Measurements from ENCODE around the gene NOM1.
"Not testable (repeated sequence)": the region's sequence is repeated elsewhere in the genome, so short reads cannot be mapped to it uniquely, and the experiment has no call there.

The NOM1 gene, protein sequence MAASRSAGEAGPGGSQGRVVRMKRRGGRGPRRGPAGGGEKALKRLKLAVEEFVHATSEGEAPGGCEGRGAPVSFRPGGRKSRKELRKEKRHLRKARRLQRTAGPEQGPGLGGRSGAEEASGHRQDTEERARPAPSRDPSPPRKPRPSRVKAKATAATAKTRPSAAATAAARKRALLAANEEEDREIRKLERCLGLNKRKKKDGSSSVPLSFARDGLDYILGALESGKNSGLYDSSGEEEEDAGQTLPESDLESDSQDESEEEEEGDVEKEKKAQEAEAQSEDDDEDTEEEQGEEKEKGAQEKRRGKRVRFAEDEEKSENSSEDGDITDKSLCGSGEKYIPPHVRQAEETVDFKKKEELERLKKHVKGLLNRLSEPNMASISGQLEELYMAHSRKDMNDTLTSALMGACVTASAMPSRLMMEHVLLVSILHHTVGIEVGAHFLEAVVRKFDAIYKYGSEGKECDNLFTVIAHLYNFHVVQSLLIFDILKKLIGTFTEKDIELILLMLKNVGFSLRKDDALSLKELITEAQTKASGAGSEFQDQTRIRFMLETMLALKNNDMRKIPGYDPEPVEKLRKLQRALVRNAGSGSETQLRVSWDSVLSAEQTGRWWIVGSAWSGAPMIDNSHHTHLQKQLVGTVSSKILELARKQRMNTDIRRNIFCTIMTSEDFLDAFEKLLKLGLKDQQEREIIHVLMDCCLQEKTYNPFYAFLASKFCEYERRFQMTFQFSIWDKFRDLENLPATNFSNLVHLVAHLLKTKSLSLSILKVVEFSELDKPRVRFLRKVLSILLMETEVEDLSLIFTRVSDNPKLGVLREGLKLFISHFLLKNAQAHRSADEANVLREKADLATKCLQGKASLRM

DNA sequence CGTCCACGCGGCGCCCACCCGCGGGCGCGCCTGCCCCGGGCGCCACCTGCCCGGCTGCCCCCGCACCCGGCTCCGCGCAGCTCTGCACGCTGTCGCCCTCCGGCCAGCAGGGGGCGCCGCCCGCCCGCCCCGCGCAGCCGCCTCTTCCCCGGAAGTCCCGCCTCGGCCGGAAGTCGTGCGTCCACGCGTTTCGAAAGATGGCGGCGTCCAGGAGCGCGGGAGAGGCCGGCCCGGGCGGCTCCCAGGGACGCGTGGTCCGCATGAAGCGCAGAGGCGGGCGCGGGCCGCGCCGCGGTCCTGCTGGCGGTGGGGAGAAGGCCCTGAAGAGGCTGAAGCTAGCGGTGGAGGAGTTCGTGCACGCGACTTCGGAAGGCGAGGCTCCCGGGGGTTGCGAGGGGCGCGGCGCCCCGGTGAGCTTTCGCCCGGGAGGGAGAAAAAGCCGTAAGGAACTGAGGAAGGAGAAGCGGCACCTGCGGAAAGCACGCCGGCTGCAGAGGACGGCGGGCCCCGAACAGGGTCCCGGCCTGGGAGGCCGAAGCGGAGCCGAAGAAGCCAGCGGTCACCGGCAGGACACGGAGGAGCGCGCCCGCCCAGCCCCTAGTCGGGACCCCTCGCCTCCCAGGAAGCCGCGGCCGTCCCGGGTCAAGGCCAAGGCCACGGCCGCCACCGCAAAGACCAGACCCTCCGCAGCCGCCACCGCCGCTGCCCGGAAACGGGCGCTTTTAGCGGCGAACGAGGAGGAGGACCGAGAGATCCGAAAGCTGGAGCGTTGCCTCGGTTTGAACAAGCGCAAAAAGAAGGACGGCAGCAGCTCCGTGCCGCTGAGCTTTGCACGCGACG is at the start of gene NOM1:
Gene NOM1, plus strand, starts transcription at position 172 of the 840 bp plus-strand sequence. Its CDS starts 26 bp downstream, at position 198.
- DNase-seq: peak; percentile 71

DNA sequence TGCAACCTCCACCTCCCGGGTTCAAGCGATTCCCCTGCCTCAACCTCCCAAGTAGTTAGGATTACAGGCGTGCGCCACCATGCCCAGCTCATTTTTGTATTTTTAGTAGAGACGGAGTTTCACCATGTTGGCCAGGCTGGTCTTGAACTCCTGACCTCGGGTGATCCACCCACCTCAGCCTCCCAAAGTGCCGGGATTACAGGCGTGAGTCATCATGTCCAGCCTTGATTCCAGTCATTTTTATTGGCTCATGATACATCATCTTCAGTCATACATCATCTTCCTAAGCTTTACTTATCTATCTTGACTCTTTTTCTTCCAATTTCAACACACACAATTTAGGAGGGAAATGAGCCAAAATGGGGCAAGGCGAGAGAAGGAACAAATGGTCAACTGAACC is 49.4 kb upstream of the NOM1 start:
- not testable (repeated sequence) for DNase-seq

DNA sequence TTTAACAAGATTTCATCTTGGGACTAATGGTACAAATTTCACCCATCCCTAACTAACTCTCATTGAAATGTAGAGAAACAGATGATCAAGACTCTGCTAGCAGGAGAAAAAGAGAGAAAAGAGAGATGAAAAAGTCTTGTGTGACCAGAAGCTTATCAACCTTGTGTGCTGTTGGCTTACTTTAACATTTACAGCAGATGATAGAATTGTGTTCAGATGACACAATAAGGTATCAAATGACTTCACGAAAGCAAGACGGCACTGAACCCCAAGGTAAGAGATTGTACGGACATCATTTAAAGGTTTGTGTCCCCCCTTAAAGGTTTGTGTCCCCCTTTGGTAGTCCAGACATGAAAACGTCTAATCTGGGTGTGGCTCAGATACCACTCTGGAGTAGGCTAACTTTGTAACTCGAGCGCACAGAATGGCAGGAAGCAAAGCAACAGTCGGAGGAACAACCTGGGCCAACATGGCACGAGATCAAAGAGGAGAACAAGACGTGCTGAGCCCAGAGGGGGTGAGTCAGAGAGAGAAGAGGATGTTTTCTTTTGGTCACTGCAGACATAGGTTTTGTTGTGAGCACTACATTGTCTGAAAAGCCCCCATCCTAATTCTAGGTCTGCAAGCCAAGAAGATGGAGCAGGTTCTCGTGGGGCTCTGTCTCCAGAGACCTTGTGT is 46.1 kb upstream of the NOM1 start:
- DNase-seq: no peak

DNA sequence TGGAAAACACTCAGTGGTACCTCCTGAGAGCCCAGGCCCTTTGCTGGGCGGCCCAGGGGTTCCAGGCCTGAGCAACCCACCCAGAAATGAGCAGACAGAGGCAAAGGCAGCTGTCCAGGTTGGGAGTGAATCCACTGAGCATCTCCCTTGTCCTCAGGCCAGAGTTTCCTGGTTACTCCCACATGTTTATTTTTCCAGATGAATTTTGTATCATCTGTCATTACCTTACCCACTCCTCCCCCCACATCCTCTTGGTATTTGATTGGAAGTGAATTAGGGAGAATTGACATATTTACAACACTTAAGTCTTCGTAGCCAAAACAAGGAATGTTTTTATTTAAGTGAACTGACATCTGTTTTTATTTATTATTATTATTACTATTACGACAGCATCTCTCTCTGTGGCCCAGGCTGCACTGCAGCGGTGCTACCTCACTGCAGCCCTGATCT is 43.3 kb upstream of the NOM1 start:
- DNase-seq: no peak

DNA sequence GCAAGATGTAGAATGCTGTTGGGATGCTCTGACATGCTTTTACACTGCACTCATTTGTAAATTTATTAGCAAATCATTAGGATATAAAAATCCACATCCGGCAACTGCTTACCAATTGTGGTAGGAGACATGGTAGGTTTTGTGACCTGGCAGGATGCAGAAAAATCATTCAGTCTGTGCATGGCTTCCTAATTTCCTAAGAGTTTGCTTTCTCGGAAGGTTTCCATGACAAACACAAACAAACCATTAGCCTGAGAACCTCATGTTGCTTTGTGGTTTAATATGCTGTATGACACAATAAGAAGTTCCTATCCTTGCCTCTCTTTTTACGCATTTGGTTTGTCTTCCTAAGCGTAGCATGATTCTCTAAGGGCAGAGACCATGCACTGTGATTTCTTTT is 41.9 kb upstream of the NOM1 start:
- no peak for DNase-seq

DNA sequence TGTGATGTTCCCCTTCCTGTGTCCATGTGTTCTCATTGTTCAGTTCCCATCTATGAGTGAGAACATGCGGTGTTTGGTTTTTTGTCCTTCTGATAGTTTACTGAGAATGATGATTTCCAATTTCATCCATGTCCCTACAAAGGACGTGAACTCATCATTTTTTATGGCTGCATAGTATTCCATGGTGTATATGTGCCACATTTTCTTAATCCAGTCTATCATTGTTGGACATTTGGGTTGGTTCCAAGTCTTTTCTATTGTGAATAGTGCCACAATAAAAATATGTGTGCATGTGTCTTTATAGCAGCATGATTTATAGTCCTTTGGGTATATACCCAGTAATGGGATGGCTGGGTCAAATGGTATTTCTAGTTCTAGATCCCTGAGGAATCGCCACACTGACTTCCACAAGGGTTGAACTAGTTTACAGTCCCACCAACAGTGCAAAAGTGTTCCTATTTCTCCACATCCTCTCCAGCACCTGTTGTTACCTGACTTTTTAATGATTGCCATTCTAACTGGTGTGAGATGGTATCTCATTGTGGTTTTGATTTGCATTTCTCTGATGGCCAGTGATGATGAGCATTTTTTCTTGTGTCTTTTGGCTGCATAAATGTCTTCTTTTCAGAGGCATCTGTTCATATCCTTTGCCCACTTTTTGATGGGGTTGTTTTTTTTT is 39.8 kb upstream of the NOM1 start:
- not testable (repeated sequence) for DNase-seq

DNA sequence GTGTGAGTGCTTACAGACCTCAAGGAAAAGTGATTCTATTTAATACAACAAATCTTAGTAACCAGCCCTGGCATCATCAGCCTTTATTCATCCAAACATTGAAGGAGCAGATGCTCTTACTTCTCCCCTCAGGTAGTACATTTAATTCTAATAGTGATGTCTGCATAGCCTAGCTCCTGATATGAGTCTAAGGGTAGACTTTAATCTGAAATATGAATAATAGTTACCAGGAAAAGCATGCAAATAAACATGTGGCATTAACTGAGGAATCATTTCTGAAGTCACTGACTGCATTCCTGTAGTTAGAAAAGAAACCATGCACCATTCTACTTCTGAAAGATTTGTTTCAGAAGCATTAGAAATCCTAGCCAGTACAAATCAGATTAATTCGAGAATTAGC is 30.9 kb upstream of the NOM1 start:
- DNase-seq: no peak

DNA sequence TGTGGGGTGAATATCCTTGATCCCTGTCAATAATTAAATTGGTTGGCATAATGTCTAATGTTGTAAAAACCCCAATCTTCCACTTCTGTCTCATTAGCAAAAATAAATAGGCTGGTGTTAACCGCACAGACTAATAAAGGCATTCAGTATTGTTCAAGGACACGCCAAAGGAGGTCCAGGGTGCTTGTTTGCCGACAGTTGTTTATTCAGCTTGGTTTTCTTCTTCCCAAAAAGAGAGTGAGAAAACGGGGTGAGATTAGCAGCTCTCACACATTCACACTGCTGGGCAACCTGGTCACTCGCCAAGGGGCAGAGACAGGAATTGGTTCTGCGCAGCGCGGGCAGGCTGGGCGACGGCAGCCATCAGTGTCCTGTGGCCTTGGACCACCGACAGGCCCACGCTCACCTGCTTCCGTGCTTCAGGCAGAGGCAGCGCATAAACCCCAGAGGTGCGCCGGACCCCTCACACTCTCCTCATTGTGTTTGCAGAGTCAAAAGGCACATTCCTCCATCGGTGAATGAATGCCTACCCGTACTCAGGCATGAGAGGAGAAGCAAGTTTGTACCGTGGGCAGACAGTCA is 30.3 kb upstream of the NOM1 start:
- DNase-seq: no peak

DNA sequence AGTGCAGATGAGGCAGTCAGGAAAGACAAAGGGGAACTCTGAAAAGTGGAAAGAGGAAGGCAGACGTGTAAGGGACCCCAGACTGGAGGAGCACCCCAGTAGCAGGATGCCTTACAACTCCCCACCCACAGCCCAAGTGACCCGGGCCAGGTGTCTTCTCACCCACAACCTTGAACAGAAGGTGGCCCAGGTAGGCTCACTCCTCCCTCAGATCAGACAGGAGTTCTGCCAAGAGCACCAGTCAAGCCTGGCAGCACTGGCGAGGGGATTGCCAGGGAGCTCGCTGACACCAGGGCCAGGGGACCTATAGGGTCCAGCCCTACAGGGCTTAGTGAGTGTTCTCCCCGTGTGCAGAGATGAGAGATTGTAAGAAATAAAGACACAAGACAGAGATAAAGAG is 29.4 kb upstream of the NOM1 start:
- no peak for DNase-seq

DNA sequence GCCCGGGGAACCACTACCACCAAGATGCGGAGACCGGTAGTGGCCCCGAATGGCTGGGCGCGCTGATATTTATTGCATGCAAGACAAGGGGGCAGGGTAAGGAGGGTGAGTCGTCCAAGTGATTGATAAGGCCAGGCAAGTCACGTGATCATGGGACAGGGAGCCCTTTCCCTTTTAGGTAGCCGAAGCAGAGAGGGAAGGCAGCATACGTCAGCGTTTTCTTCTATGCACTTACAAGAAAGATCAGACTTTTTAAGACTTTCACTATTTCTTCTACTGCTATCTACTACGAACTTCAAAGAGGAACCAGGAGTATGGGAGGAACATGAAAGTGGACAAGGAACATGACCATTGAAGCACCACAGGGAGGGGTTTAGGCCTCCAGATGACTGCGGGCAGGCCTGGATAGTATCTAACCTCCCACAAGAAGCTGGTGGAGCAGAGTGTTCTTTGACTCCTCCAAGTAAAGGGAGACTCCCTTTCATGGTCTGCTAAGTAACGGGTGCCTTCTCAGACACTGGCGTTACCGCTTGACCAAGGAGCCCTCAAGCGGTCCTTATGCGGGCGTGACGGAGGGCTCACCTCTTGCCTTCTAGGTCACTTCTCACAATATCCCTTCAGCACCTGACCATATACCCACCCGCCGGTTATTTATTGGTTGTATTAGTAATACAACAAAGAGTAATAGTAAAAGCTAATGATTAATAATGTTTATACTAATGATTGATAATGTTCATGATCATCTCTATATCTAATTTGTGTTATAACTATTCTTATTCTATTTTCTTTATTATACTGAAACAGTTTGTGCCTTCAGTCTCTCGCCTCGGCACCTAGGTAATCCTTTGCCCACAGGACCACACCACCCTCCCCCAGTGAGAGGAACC is 28.8 kb upstream of the NOM1 start:
- DNase-seq: not testable (repeated sequence)

DNA sequence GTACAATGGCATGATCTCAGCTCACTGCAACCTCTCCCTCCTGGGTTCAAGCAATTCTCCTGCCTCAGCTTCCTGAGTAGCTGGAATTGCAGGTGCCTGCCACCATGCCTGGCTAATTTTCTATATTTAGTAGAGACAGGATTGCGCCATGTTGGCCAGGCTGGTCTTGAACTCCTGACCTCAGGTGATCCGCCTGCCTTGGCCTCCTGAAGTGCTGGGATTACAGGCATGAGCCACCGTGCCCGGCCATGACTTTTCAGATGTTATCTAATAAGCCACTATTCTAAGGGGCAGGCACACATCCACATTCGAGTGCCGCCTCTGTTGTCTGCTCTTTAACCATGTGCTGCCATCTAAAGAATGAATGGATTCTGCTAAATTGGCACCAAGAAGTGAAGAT is 27.2 kb upstream of the NOM1 start:
- DNase-seq: not testable (repeated sequence)

DNA sequence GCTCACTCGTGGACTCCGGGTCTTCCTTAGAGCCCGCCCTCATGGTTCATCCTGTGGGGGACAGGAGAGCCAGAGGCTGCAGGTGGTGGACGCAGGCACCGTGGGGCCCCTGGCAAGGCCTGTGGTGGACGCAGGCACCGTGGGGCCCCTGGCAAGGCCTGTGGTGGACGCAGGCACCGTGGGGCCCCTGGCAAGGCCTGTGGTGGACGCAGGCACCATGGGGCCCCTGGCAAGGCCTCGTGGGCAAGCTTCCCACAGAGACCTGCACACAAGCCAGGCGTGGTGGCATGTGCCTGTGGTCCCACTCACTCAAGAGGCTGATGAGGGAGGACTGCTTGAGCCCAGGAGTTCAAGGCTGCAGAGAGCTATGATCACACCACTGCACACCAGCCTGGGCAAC is 23.7 kb upstream of the NOM1 start:
- not testable (repeated sequence) for DNase-seq

DNA sequence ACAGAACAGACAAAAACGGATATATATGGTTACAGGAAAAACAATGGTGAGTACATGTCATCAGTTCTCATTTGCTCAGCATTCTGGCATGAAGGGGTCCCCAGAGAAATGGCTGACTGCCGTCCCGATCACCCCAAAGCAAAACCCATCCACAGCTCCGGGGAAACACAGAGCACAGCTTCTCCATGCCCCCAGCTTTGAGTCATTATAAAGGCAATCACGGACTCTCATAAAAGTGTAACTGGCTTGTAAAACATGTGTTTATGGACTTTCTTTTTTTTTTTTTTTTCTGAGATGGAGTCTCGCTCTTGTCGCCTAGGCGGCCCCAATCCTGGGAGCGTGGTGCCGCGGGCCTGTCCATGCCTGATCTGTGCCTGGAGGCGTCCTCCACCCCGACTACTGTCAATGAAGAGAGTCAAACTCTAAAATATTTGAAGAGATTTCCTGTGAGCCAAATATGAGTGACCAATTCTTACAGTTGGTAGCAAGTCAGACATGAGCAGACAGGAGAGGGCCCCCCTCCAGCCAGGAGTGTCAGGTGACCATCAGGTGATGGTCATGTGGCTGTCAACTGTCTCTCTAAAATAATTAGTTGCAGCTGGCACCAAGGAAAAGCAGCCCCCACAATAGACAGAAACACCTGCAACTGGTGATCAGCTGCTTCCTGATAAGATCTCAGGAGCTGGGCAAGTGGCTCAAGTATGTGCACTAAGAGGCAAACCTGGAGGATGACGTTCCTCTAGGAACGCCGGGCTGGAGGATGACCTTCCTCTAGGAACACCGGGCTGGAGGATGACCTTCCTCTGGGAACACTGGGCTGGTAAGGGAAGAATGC is 21.7 kb upstream of the NOM1 start:
- no peak for DNase-seq

DNA sequence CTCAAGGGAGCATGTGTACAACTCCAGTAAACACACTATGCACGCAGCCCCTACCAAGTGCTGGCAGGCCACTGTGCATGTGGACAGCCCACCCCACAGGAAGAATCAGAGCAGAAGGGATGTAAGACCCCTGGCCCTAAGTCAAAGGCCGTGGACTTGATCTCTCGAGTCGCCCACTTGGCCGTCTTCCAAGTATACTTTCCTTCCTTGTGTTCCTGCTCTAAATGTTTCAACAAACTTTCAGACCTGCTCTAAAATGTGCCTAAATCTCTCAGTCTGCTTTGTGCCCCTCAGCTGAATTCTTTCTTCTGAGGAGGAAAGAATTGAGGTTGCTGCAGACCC is 21.1 kb upstream of the NOM1 start:
- no peak for DNase-seq

DNA sequence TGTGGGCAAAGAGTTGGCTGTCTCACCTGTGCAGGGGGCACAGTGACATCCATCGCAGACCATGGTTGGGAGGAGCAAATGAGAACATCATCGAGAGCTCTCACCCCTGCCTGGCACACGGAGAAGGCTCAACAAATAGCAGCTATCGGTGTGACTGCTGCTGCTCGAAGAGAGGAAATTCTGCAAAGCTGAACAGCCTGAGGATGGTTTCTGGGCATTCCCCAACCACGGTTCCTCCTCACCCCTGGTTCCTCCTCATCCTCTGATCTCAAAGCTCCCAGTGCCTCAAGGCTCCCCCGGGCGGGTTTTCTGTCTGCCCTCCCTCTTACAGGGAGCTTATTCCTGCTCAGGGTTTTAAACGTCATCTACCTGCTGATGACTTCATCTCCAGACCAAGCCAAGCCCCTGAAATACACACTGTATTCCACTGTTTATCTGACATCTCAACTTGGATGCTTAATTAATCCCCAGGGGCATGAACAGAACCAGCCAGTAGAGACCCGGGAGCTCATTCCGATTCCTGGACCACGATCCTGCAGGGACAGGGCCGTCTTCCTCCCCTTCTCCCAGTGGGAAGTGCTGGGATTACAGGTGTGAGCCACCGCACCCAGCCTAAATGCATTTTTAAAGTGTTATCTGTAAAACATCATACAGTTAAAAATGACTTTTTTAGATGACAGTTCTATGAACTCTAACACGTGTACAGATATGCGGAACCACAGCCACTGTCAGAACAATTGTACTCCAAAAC is 19.5 kb upstream of the NOM1 start:
- DNase-seq: no peak

DNA sequence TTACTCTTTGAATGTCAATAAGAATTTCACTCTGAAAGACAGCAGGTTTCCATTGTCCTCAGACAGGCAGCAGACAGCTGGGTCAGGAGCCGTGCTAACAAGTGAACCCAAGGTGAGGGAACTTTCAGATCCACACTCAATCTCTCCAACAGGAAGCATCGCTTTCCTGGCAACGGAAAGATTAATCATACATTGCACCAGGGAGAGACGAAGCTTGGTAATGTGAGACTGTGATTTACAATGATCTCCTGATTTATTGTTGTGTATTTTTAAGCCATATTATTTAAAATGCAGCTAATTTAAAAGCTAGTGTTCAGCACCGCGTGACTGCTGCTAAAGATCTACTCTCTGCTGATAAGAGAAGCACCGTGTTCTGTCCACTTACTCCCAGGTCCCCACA is 17.5 kb upstream of the NOM1 start:
- DNase-seq: no peak

DNA sequence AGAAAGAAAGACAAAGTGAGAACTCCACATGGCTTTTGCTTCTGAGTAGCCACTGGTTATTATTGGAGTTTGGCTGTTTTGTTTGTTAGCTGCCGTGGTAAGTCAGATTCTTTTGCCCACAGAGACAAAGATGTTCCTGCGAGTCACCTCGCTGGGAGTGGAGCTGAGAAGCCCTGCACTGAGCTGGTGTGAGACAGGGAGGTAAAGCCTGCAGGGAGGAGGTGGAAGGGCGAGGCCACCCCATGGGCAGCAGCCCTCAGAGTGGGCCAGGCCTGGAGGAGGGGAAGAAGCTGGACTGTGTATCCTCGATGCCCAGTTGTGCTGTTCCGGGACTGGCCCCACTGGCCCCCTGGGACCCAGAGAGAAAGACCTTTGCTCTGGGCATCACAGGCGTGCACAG is 14.3 kb upstream of the NOM1 start:
- DNase-seq: no peak

DNA sequence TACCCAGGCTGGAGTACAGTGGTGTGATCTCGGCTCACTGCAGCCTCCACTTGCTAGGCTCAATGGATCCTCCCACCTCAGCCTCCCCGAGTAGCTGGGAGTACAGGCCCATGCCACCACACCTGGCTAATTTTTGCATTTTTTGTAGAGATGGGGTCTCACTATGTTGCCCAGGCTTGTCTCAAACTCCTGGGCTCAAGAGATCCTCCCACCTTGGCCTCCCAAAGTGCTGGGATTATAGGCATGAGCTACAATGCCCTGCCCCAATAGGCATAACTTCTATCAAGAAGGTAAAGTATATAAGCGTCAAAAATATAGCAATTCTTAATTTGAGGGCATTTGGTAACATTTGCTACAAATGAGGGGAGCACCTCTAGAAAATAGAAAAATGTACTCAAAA is 12.7 kb upstream of the NOM1 start:
- DNase-seq: not testable (repeated sequence)
